ENCODE results near the gene KCTD21. TPM values are rescaled to one million over a fixed set of nuclear protein-coding genes. Genes with fewer than 3 reads are reported as not detected.
A peak's percentile ranks its signal among the peaks of the same experiment; 100 is the strongest.

Gene KCTD21
- total RNA-seq, 3 donors from 2014 or later = 8.5 to 13.1 (median 8.8) TPM

- no peak for TF ChIP-seq POLR2AphosphoS5 (IDR thresholded peaks at IDR 0.05)
- no peak for TF ChIP-seq POLR2A (IDR thresholded peaks at IDR 0.05)
- no peak for TF ChIP-seq CTCF (IDR thresholded peaks at IDR 0.05)
- no peaks in the 10 kb centered on the region for H3K9me3 ChIP-seq
- DNase-seq (ENCODE audit: low spot score in 2 of 2) = peak in 1 of 2 donors; percentile 38
- intact Hi-C loops (cut with DNase I; ENCODE audit: low total_unique reads) = no loop called here
- no peaks in the 10 kb centered on the region for H3K27me3 ChIP-seq
- no peaks in the 10 kb centered on the region for H3K4me1 ChIP-seq
- H3K4me3 ChIP-seq = no peak overlapping the region
- H3K27ac ChIP-seq = no peak overlapping the region
- H3K36me3 ChIP-seq = no peaks in the 10 kb centered on the region
These were observed 12.8 kb upstream of the KCTD21 start for GRCh38 chr11:78201096-78201818.

DNA sequence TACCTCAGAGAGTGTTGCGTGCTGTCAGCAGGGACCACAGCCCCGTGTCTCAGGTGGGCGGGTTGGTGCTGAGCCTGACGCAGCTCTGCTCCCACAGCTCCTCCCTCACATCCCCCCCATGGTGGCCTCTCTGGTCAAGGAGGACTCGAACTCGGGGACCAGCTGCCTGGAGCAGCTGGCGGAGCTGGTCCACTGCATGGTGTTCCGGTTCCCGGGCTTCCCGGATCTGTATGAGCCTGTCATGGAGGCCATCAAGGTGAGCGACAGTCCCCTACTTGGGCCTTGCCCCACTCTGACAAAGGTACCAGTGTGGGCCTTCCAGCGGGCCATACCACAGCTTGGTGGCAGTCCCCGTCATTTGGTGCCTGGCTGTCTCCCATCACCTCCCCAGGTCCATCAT is 12.1 kb upstream of the KCTD21 start:
- no peaks in the 10 kb centered on the region for H3K36me3 ChIP-seq

DNA sequence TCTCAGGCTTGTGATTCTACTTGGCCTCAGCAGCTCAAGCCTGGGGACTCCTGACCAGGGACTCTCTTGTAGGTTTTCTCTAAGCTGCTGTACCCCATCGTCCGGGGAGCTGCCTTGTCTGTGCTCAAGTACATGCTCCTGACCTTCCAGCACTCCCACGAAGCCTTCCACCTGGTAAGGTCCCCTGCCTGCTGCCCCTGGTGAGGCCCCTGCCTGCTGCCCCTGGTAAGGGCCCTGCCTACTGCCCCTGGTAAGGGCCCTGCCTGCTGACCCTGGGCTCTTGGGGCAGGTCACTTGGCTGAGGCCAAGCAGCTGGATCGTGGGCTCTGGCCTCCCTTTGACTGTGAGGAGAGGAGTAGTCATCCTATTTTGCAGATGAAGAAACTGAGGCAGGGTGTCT is 11.6 kb upstream of the KCTD21 start:
- intact Hi-C loops (cut with DNase I; ENCODE audit: low total_unique reads) = no loop called here
- TF ChIP-seq POLR2A (IDR thresholded peaks at IDR 0.05) = no peak
- no peak for TF ChIP-seq POLR2AphosphoS5 (IDR thresholded peaks at IDR 0.05)
- TF ChIP-seq CTCF (IDR thresholded peaks at IDR 0.05) = no peak
- DNase-seq (ENCODE audit: low spot score in 2 of 2) = no peak
- Histone ChIP-seq H3K9me3 (no peaks in the 10 kb centered on the region), H3K36me3 (no peaks in the 10 kb centered on the region), H3K4me1 (no peaks in the 10 kb centered on the region), H3K27ac (no peak overlapping the region), H3K27me3 (no peaks in the 10 kb centered on the region), H3K4me3 (no peak overlapping the region)

More for the DNA sequence above, 12.1 kb upstream of the KCTD21 start:
- no peak overlapping the region for H3K4me3 ChIP-seq
- no peak for TF ChIP-seq POLR2AphosphoS5 (IDR thresholded peaks at IDR 0.05)
- no peak for TF ChIP-seq CTCF (IDR thresholded peaks at IDR 0.05)
- no peak for TF ChIP-seq POLR2A (IDR thresholded peaks at IDR 0.05)
- no peaks in the 10 kb centered on the region for H3K27me3 ChIP-seq
- H3K27ac ChIP-seq = no peak overlapping the region
- H3K4me1 ChIP-seq = no peaks in the 10 kb centered on the region
- peak in 1 of 2 donors; percentile 39 for DNase-seq (ENCODE audit: low spot score in 2 of 2)
- no peaks in the 10 kb centered on the region for H3K9me3 ChIP-seq
- intact Hi-C loops (cut with DNase I; ENCODE audit: low total_unique reads) = no loop called here

DNA sequence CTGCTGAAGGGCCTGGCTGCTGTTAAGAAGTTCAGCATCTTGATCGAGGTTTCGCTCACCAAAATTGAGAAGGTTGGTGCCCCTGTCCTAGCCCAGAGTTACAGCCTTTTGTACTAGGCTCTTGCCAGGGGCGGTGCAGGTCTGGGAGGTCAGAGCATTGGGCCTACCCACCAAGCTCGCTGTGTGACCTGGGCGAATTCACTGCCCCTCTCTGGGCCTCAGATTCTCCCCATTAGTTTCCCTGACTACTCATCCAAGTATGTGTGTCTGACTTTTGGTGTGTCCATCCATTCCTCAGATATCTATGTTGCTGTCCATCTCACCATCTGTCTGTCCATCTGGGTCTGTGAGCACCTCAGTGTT is 11.2 kb upstream of the KCTD21 start:
- Histone ChIP-seq H3K27ac (no peak overlapping the region), H3K9me3 (no peaks in the 10 kb centered on the region), H3K4me1 (no peaks in the 10 kb centered on the region), H3K4me3 (no peak overlapping the region), H3K36me3 (no peaks in the 10 kb centered on the region), H3K27me3 (no peaks in the 10 kb centered on the region)
- intact Hi-C loops (cut with DNase I; ENCODE audit: low total_unique reads) = no loop called here
- TF ChIP-seq CTCF (IDR thresholded peaks at IDR 0.05) (no peak), POLR2AphosphoS5 (IDR thresholded peaks at IDR 0.05) (no peak), POLR2A (IDR thresholded peaks at IDR 0.05) (no peak)
- peak in 1 of 2 donors; percentile 19 for DNase-seq (ENCODE audit: low spot score in 2 of 2)

- peak in 1 of 2 donors; percentile 17 for DNase-seq (ENCODE audit: low spot score in 2 of 2)
- TF ChIP-seq POLR2AphosphoS5 (IDR thresholded peaks at IDR 0.05) (no peak), POLR2A (IDR thresholded peaks at IDR 0.05) (no peak), CTCF (IDR thresholded peaks at IDR 0.05) (no peak)
- H3K4me1 ChIP-seq = no peaks in the 10 kb centered on the region
- H3K27me3 ChIP-seq = no peaks in the 10 kb centered on the region
- no peaks in the 10 kb centered on the region for H3K36me3 ChIP-seq
- intact Hi-C loops (cut with DNase I; ENCODE audit: low total_unique reads) = no loop called here
- no peak overlapping the region for H3K27ac ChIP-seq
- H3K4me3 ChIP-seq = no peak overlapping the region
- no peaks in the 10 kb centered on the region for H3K9me3 ChIP-seq
These were observed 10.7 kb upstream of the KCTD21 start for GRCh38 chr11:78199015-78199652.
